ENCODE results near the gene TYSND1. TPM values are rescaled to one million over a fixed set of nuclear protein-coding genes. Genes with fewer than 3 reads are reported as not detected.
"Not testable (repeated sequence)": the region's sequence is repeated elsewhere in the genome, so short reads cannot be mapped to it uniquely, and the experiment has no call there.

TYSND1 gene
- 10 to 100 TPM; 15.1 to 17.1 TPM for total RNA-seq

DNA sequence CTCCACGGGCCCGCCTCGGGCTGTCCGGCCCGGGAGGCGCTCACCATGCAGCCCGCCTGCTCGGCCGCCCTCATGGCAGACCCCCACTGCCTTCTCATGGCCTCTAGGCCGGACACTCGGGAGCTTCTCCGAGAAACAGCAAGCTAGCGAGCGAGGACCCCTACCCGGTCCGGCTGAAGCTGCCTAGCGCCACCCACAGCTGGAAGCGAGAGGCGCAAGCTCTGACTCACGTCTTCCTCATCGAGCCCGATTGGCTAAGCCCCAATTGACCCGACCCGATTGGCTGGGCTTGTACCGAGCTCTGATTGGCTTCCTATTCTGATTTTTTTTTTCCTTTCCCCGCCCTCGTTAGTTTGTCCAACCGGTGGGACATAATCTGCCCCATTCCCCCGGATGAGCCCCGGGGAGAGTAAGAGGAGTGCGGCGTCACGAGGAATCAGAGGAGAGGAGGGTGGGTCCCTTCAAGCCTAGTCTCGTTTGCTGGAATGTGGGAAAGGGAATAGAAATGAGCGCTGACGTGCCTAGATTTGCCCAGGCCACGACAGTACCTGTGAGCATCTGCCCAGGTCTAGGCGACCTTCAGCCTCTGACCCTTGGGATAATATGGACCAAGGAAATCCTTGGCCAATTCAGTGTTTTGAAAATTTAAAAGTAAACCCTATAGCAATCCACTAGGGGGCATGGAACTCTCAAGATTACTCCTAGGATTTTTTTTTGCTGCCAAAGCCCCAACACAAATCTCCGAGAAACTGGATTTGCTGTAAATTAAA, at the start of gene TYSND1:
TYSND1 (minus strand) TSS at position 212 of the 770 bp plus-strand sequence; CDS start at position 98, 114 bp downstream.
- CTCF ChIA-PET = interaction anchor here (0.9 to 3.9 kb wide), 11 partner anchors 12 to 217 kb away, joined by 3 to 32 read pairs (median 5); partner anchors contain the start of genes AIFM2, PPA1 and SAR1A
- POLR2A ChIA-PET = interaction anchor here (0.6 to 2.8 kb wide), 12 partner anchors 11 to 455 kb away, joined by 3 to 34 read pairs (median 4); partner anchors contain the start of genes EIF4EBP2, PPA1 and SAR1A

- ChIA-PET POLR2A (no interaction called here), CTCF (interaction anchor here (0.9 to 1.1 kb wide), 2 partner anchors 16 to 43 kb away, joined by 3 read pairs; no protein-coding TSS in a partner anchor)
Observed at GRCh38 chr10:70193391-70193844, 46.9 kb upstream of the TYSND1 start.

GRCh38 chr10:70192326-70192968, 45.9 kb upstream of the TYSND1 start:
- POLR2A ChIA-PET = no interaction called here
- CTCF ChIA-PET = interaction anchor here (0.9 kb wide), 1 partner anchor 17 kb away, joined by 3 read pairs; no protein-coding TSS in a partner anchor

DNA sequence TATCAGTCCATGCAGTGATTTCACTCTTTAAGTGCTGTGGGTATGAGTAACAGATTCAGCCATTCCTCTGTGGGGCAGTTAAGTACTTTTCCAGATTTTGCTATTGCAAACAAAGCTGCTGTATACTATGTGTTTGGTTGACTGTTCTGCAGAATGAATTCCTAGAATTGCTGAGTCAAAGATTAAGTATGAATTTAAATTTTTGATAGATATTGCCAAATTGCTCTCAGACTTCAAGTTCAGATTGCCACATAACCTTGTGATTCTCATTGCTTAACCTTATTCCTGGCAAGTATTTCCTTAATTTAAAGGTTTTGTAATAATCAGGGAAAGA, 45.4 kb upstream of the TYSND1 start:
- ChIA-PET POLR2A (no interaction called here), CTCF (no interaction called here)

DNA sequence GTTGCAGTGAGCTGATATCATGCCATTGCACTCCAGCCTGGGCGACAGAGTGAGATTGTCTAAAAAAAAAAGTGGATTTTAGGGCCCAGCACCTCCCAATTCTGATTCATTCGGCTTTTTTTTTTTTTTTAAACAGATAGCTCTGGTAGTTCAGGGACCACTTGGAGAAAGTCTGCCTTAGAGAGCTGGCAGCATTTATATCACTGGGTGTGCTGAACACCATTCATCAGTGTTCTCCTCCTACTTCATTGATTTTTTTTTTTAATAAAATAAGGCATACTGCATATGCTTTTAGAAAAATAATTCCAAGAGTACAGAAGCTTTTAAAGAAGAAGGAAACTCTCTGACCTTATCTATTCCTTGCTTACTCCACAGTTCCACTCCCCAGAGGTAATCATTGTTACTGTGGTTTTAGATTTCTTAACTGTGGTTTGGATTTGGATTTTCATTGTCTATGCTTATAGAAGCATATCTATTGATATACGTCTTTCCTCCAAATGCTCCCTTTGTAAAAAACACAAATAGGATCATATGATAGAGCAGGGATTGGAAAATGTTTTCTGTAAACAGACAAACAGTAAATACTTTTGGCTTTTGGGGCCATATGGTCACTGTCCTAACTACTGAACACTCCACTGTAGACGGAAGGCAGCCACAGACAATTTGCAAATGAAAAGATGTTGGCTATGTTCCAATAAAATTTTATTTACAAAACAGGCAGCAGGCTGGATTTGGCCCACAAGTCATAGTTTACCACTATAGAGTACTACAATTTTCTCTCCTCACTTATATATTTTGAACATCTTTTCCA, 44.9 kb upstream of the TYSND1 start:
- POLR2A ChIA-PET = no interaction called here
- CTCF ChIA-PET = no interaction called here

- ChIA-PET CTCF (interaction anchor here (0.6 kb wide), 1 partner anchor 178 kb away, joined by 5 read pairs; no protein-coding TSS in a partner anchor), POLR2A (no interaction called here)
Observed at GRCh38 chr10:70190581-70190980, 44.1 kb upstream of the TYSND1 start.

DNA sequence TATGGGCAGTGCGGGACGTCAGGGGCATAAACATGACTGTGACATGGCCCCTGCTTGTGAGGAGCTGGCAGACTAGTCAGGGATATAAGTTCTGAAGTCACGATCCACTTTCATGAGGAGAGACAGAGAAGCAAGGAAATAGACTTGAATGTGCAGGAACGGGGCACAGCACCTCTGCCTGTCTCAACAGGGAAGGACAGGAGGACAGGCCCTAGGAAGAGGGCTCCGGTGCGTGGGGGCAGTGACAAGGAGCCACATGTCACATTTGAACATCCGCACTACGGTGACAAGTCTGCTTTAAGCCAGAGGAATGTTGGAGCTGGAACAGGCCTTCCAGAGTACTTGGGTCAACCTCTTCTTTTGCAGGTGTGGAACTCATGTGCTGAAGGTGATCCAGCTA, 43.6 kb upstream of the TYSND1 start:
- POLR2A ChIA-PET = no interaction called here
- CTCF ChIA-PET = interaction anchor here (0.6 kb wide), 1 partner anchor 177 kb away, joined by 5 read pairs; no protein-coding TSS in a partner anchor

DNA sequence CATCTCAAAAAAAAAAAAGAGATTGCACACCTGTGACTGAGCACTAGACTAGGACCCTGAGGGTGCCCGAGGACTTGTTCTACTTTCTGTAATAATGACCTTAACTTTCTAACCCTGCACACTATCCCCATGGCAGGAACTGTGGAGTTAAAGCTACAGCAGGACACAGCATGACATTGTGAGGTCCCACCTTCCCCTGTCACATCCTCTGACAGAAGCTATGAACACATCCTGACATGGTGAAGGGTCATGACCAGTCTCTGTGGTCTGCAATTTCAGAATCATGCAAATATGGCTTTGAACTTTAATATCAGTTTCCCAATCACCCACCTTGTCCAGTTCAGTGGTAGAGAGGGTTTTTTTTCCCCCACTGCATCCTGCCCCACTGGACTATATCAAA, 42.3 kb upstream of the TYSND1 start:
- CTCF ChIA-PET = no interaction called here
- POLR2A ChIA-PET = no interaction called here

DNA sequence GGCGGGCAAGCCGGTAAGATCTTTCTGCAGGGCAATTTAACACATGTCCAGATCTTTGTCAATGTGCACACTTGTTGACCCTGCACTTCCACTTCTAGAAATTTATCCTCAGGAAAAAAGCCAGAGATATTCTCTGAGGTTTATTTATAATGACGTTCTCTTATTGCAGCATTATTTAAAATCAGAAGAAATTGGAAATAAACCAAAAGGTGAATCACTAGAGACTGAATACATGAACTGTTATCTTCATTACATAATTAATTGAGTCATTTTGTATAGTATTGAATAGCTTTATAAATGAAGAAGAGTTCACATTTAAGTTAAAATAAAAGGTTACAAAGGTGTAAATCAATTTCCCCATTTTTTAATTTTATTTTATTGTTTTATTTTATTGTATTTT, 40.1 kb upstream of the TYSND1 start:
- ChIA-PET CTCF (no interaction called here), POLR2A (interaction anchor here (0.5 kb wide), 1 partner anchor 16 kb away, joined by 6 read pairs; the partner anchor contains the start of gene SAR1A)

- CTCF ChIA-PET = no interaction called here
- POLR2A ChIA-PET = no interaction called here
Observed at GRCh38 chr10:70186090-70186489, 39.6 kb upstream of the TYSND1 start.

GRCh38 chr10:70183304-70183703, 36.8 kb upstream of the TYSND1 start:
- ChIA-PET CTCF (no interaction called here), POLR2A (no interaction called here)

GRCh38 chr10:70179209-70179608, 32.7 kb upstream of the TYSND1 start:
- CTCF ChIA-PET = not testable (repeated sequence)

GRCh38 chr10:70178139-70178725, 31.7 kb upstream of the TYSND1 start:
- POLR2A ChIA-PET = no interaction called here
- CTCF ChIA-PET = interaction anchor here (0.6 kb wide), 1 partner anchor 326 kb away, joined by 3 read pairs; no protein-coding TSS in a partner anchor

More at GRCh38 chr10:70179209-70179608, 32.7 kb upstream of the TYSND1 start:
- POLR2A ChIA-PET = not testable (repeated sequence)

- ChIA-PET POLR2A (interaction anchor here (1.0 kb wide), 1 partner anchor 10 kb away, joined by 5 read pairs; no protein-coding TSS in a partner anchor), CTCF (no interaction called here)
Observed at GRCh38 chr10:70176441-70176840, 29.9 kb upstream of the TYSND1 start.

DNA sequence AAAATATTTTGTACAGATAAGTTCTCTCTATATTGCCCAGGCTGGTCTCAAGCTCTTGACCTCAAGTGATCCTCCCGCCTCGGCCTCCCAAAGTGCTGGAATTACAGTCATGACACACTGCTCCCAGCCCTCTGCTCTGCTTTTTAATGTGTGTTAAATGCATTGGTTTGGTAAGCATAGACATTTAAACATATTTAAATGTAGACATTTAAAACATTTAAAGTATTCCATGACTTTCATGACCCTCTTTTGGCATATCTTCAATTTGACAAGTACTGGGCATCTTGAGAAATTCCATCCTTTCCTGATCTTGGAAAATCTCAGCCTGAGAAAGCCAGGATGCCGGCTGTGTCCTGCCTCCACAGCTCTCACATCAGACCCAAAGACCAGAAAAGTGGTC, 29.0 kb upstream of the TYSND1 start:
- ChIA-PET CTCF (interaction anchor here (1.1 kb wide), 1 partner anchor 30 kb away, joined by 3 read pairs; no protein-coding TSS in a partner anchor), POLR2A (interaction anchor here (1.0 kb wide), 1 partner anchor 9 kb away, joined by 5 read pairs; no protein-coding TSS in a partner anchor)

- ChIA-PET CTCF (no interaction called here), POLR2A (no interaction called here)
Observed at GRCh38 chr10:70174058-70174741, 27.7 kb upstream of the TYSND1 start.

GRCh38 chr10:70169649-70170364, 23.3 kb upstream of the TYSND1 start:
- ChIA-PET CTCF (interaction anchor here (0.9 to 5.3 kb wide), 3 partner anchors 18 to 77 kb away, joined by 3 to 23 read pairs (median 3); partner anchors contain the start of gene TYSND1), POLR2A (interaction anchor here (0.6 to 3.3 kb wide), 7 partner anchors 12 to 234 kb away, joined by 3 to 34 read pairs (median 4); partner anchors contain the start of genes PPA1 and TYSND1)

GRCh38 chr10:70169011-70169410, 22.5 kb upstream of the TYSND1 start:
- ChIA-PET POLR2A (interaction anchor here (1.1 to 3.3 kb wide), 2 partner anchors 23 to 63 kb away, joined by 3 to 34 read pairs; partner anchors contain the start of gene TYSND1), CTCF (interaction anchor here (5.3 kb wide), 1 partner anchor 22 kb away, joined by 23 read pairs; the partner anchor contains the start of gene TYSND1)

All from activated CD8-positive, alpha-beta memory T cell treated with anti-CD3 and anti-CD28 coated beads for 36 hours (primary cell).